MCF 10A (cell line): ENCODE measurements around the gene PCSK1. TPM values are rescaled to one million over a fixed set of nuclear protein-coding genes. Genes with fewer than 3 reads are reported as not detected.

Source experiments
- BruUV-seq: library from RNA; stranded (reverse); fragments of 400-500 nt; replicated peaks from 2 replicates; lab custom pipeline; 2021; lab: Mats Ljungman, UMichigan
- CTCF ChIA-PET: fragments of 300-600 bp; sonication (Branson Sonifier 250); formaldehyde crosslinking; extraction: SDS; loops from one replicate; lab custom pipeline; 2021; ENCODE audit warnings: antibody characterized with exemption, inconsistent platforms; lab: Yijun Ruan, JAX
- POLR2A ChIA-PET: fragments of 300-600, 350-650 bp; sonication (Branson Sonifier 250); formaldehyde crosslinking; extraction: SDS; loops from one replicate; lab custom pipeline; 2020; ENCODE audit warnings: antibody characterized with exemption, inconsistent platforms; lab: Yijun Ruan, JAX
- DNase-seq: peaks from one replicate; pipeline ENCODE4 v3.0.0-alpha.2; 2018; ENCODE audit not compliant: unreplicated experiment
- H3K27ac Mint-ChIP-seq: one replicate; pipeline ENCODE4 v1.8.0; 2022; ENCODE audit warnings: mild to moderate bottlenecking, low read depth, mixed read lengths; ENCODE audit not compliant: unreplicated experiment
- H3K27me3 Mint-ChIP-seq: one replicate; pipeline ENCODE4 v1.8.0; 2022; ENCODE audit warnings: mixed read lengths; ENCODE audit not compliant: insufficient read depth, unreplicated experiment
- H3K36me3 Mint-ChIP-seq: one replicate; pipeline ENCODE4 v1.8.0; 2022; ENCODE audit warnings: mild to moderate bottlenecking, moderate library complexity, mixed read lengths; ENCODE audit not compliant: insufficient read depth, unreplicated experiment
- H3K4me1 Mint-ChIP-seq: one replicate; pipeline ENCODE4 v1.8.0; 2022; ENCODE audit warnings: mixed read lengths; ENCODE audit not compliant: insufficient read depth, unreplicated experiment
- H3K4me3 Mint-ChIP-seq: one replicate; pipeline ENCODE4 v1.8.0; 2022; ENCODE audit warnings: mild to moderate bottlenecking, moderate library complexity, mixed read lengths; ENCODE audit not compliant: unreplicated experiment
- H3K9me3 Mint-ChIP-seq: one replicate; pipeline ENCODE4 v1.8.0; 2022; ENCODE audit warnings: mixed read lengths; ENCODE audit not compliant: unreplicated experiment
- CTCF ChIP-seq: fragments of 200-600 bp; IDR thresholded peaks from one replicate; pipeline ENCODE4 v1.8.0; 2022; ENCODE audit warnings: antibody characterized with exemption, mild to moderate bottlenecking; ENCODE audit not compliant: unreplicated experiment
- intact Hi-C: fragments of 100-400 bp; cut with micrococcal nuclease; formaldehyde crosslinking; loops from 2 replicates; pipeline ENCODE4 v1.14.1; 2022
- total RNA-seq: library from RNA; stranded (reverse); gene quantifications from 2 replicates; pipeline ENCODE4 v1.2.3, GENCODE V29; 2022

The PCSK1 gene
- total RNA-seq, 1 experiment from 2014 or later, result 2.8 TPM

DNA sequence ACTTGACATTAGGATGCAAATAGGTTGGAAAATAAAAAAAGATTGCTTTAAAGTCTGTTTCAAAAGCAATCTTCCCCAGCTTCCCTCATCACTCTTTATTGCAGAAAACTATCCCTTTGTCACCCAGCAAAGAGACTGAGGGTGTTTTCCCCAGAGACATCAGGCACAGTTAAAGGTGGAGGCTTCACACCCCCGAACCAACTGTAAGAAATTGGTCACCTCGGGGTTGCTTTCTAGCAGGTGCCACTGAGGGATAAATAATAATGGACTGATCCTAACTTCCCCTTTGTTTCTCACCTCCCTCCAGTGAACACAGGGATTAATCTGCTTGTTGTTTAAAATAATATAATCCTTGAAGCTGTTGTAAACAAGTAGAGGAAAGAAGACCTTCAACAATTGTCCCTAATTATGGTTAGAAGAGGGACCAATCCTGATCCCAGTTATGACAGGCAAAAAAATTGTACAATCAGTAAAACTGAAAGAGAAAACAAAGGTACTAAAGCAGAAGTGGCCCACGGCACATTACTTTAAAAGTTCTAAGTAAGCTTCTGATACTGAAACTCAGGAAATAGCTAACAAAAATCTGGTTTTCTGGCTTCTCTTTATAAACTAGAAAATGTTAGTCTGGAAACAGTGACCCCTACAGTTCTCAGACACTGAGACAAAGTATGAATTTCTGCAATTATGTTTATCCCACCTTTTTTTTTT, 6.6 kb upstream of the PCSK1 start:
- Mint-ChIP-seq H3K9me3 (no peaks in the 10 kb centered on the region), H3K36me3 (no peaks in the 10 kb centered on the region), H3K27ac (no peak overlapping the region), H3K4me3 (no peak overlapping the region), H3K4me1 (peaks cover 5% of the 10 kb centered on the region), H3K27me3 (peaks cover 64% of the 10 kb centered on the region)
- POLR2A ChIA-PET, result interaction anchor here (0.7 to 0.8 kb wide), 2 partner anchors 20 to 79 kb away, joined by 4 to 5 read pairs; no protein-coding TSS in a partner anchor
- BruUV-seq, result no TSS peak
- intact Hi-C loops, result loop anchor here (5.0 kb wide), 1 partner anchor 43 kb away; no protein-coding TSS in a partner anchor
- no peak for TF ChIP-seq CTCF
- no peak for DNase-seq
- CTCF ChIA-PET, result interaction anchor here (0.6 to 1.9 kb wide), 12 partner anchors 8 to 461 kb away, joined by 3 to 8 read pairs (median 4); no protein-coding TSS in a partner anchor

GRCh38 chr5:96434201-96434645, 1.2 kb upstream of the PCSK1 start:
- POLR2A ChIA-PET, result interaction anchor here (1.0 to 1.3 kb wide), 5 partner anchors 10 to 133 kb away, joined by 3 to 8 read pairs (median 4); no protein-coding TSS in a partner anchor
- Mint-ChIP-seq H3K27ac (no peak overlapping the region), H3K4me1 (peaks cover 5% of the 10 kb centered on the region), H3K4me3 (no peak overlapping the region), H3K9me3 (no peaks in the 10 kb centered on the region), H3K36me3 (no peaks in the 10 kb centered on the region), H3K27me3 (peaks cover 42% of the 10 kb centered on the region)
- intact Hi-C loops, result no loop called here
- CTCF ChIA-PET, result interaction anchor here (0.9 to 2.8 kb wide), 8 partner anchors 12 to 167 kb away, joined by 3 to 11 read pairs (median 4); no protein-coding TSS in a partner anchor
- no TSS peak for BruUV-seq
- TF ChIP-seq CTCF, result no peak
- DNase-seq, result peak; percentile 78

DNA sequence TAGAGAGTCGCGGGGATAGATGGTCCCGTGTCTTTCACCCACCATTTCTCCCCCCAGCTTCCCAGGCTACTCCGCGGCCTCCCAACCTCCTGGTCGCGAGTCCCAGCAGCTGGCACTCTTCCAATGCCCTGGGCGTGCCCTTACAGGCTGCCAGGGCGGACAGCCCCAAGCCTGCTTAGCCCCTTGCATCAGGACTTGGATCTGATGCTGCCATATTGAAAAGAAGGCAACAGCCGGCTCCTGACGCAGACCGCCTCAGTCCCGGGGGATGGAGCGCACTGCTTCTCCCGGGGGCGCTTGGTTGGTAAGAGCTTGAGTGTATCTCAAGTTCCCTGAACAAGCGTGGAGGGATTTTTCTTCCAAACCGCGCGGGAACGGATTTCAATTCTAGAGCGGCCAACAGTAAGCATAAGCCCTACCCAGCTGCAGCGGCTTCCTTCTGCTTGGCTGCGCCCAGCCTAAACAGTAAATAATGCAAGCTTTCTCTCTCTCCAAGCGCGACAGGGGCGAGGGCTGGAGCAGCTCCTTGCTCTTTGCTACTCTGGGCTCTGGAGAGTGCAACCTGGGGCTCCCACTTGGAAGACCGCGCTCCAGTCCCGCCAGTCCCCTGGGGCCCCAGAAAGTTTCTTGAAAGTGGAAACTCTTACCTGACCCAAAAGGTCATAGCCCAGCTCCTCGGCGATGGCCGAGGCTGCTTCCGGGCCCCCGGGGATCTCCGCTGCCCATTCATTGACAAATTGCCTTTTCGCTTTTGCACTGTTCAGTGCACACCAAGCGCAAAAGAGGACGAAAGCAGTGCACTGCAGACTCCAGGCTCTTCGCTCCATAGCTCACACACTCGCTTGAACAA, 607 bp downstream of the PCSK1 start:
- POLR2A ChIA-PET, result interaction anchor here (1.3 kb wide), 1 partner anchor 24 kb away, joined by 5 read pairs; no protein-coding TSS in a partner anchor
- H3K4me1 Mint-ChIP-seq, result peaks cover 5% of the 10 kb centered on the region
- TF ChIP-seq CTCF, result no peak
- no peak overlapping the region for H3K4me3 Mint-ChIP-seq
- no peak overlapping the region for H3K27ac Mint-ChIP-seq
- intact Hi-C loops, result no loop called here
- no peaks in the 10 kb centered on the region for H3K36me3 Mint-ChIP-seq
- H3K9me3 Mint-ChIP-seq, result no peaks in the 10 kb centered on the region
- CTCF ChIA-PET, result interaction anchor here (1.4 to 2.0 kb wide), 2 partner anchors 10 to 87 kb away, joined by 5 read pairs; no protein-coding TSS in a partner anchor
- H3K27me3 Mint-ChIP-seq, result peaks cover 30% of the 10 kb centered on the region
- BruUV-seq, result no TSS peak
- DNase-seq, result no peak
